Esophagus muscularis mucosa (tissue), 3 donors: Measurements from ENCODE around the gene PLEKHA5.
"Not testable (repeated sequence)": the region's sequence is repeated elsewhere in the genome, so short reads cannot be mapped to it uniquely, and the experiment has no call there.

Source experiments
- POLR2AphosphoS5 ChIP-seq, 2 donors: sonication (generic); formaldehyde crosslinking; IDR thresholded peaks; one replicate each; pipeline ENCODE4 v1.6.1; 2017; ENCODE audit warnings: antibody characterized with exemption in 2 of 2
- TF ChIP-seq, protein P1 (sequence below), 3 experiments: fragments of 200-600 bp in 2 of 3; fragments of 450-650 bp in 1 of 3; sonication (generic) in 2 of 3; IDR thresholded peaks; one replicate each; pipeline ENCODE4 v1.5.1; 2017 to 2019; ENCODE audit warnings: antibody characterized with exemption in 3 of 3, mild to moderate bottlenecking in 2 of 3, moderate library complexity in 1 of 3

- TF ChIP-seq, protein P1, sequence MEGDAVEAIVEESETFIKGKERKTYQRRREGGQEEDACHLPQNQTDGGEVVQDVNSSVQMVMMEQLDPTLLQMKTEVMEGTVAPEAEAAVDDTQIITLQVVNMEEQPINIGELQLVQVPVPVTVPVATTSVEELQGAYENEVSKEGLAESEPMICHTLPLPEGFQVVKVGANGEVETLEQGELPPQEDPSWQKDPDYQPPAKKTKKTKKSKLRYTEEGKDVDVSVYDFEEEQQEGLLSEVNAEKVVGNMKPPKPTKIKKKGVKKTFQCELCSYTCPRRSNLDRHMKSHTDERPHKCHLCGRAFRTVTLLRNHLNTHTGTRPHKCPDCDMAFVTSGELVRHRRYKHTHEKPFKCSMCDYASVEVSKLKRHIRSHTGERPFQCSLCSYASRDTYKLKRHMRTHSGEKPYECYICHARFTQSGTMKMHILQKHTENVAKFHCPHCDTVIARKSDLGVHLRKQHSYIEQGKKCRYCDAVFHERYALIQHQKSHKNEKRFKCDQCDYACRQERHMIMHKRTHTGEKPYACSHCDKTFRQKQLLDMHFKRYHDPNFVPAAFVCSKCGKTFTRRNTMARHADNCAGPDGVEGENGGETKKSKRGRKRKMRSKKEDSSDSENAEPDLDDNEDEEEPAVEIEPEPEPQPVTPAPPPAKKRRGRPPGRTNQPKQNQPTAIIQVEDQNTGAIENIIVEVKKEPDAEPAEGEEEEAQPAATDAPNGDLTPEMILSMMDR (IDR thresholded peaks at IDR 0.05): not testable (repeated sequence)
- not testable (repeated sequence) for TF ChIP-seq POLR2AphosphoS5 (IDR thresholded peaks at IDR 0.05)
These were observed 37.1 kb upstream of the PLEKHA5 start for GRCh38 chr12:19092482-19092881.
